ENCODE data around the gene HIC1. TPM values are rescaled to one million over a fixed set of nuclear protein-coding genes. Genes with fewer than 3 reads are reported as not detected.

HIC1 gene
- polyA plus RNA-seq, 1 donor (not counting 4 experiments of a cell fraction or from before 2014, with no cell fraction given): 0.64 TPM

DNA sequence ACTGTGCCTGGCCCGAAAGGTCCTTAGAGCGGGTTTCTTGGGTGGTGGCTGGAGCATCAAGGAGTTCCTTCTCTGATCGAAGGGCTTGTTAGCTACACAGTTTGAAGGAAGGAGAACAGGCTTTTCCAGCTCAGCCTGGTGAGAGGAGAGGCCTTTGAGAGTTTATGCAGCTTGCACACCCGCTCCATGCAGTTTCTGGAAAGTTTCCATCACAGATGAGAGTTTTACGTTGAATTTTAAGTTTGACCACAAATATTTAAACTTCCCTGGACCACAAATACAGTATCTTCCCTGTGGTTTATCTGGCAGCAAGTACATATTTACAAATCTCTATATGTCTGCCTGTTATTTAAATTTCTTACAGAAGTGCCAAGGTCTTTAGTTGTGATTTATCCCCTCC is 56.8 kb downstream of the HIC1 start:
- H3K4me1 ChIP-seq (ENCODE audit: control insufficient read depth, extremely low read depth, insufficient read depth, low read length): no peaks in the 10 kb centered on the region
- no peak for FAIRE-seq
- H3K9ac ChIP-seq (ENCODE audit: control insufficient read depth, extremely low read depth, insufficient read depth, low read length): no peak overlapping the region
- DNase-seq (ENCODE audit: low read depth, low spot score): no peak
- H3K27me3 ChIP-seq (ENCODE audit: control insufficient read depth, extremely low read depth, insufficient read depth, low read length): no peaks in the 10 kb centered on the region
- no peak overlapping the region for H2AFZ ChIP-seq (ENCODE audit: control insufficient read depth, low read length)
- H3K9me3 ChIP-seq (ENCODE audit: control insufficient read depth, low read depth, low read length): no peaks in the 10 kb centered on the region
- H3K4me3 ChIP-seq (ENCODE audit: control insufficient read depth in 2 of 3, extremely low read depth in 1 of 3, insufficient read depth in 2 of 3, low read depth in 1 of 3, low read length in 3 of 3): no peak overlapping the region
- H3K79me2 ChIP-seq (ENCODE audit: control insufficient read depth, insufficient read depth, low read length): no peaks in the 10 kb centered on the region
- H3K27ac ChIP-seq (ENCODE audit: control insufficient read depth, insufficient read depth, low read length): no peak overlapping the region
- peaks cover 3% of the 10 kb centered on the region for H3K9me1 ChIP-seq (ENCODE audit: control insufficient read depth, extremely low read depth, insufficient read depth, low read length)
- dilution Hi-C loops (cut with MboI; ENCODE audit: extremely low pct_ligation_motif_present, low sequenced_read_pairs): no loop called here
- H3K36me3 ChIP-seq (ENCODE audit: control insufficient read depth in 2 of 2, extremely low read depth in 1 of 2, insufficient read depth in 2 of 2, low read length in 2 of 2): no peaks in the 10 kb centered on the region
- TF ChIP-seq CTCF (optimal IDR thresholded peaks at IDR 0.05 in 1 of 3, IDR thresholded peaks at IDR 0.05 in 1 of 3, conservative IDR thresholded peaks at IDR 0.05 in 1 of 3; ENCODE audit: extremely low read depth in 1 of 3, insufficient read depth in 2 of 3, low read length in 3 of 3): no peak
- TF ChIP-seq EZH2 (IDR thresholded peaks at IDR 0.05; ENCODE audit: low read length): no peak
- H3K4me2 ChIP-seq (ENCODE audit: control insufficient read depth, extremely low read depth, insufficient read depth, low read depth, low read length): no peak overlapping the region
- no peaks in the 10 kb centered on the region for H4K20me1 ChIP-seq (ENCODE audit: control insufficient read depth, extremely low read depth, insufficient read depth, low read length)

Small RNAs within 50 kb of the gene (small RNA-seq; reads per million reads assigned to genes)
- 0 reads per million in 3 experiments for gene AC090617.6 (ENCODE audit: insufficient read length in 3 of 3, low read depth in 3 of 3, low replicate concordance in 1 of 3)
- 0 reads per million in 3 experiments for gene AC090617.9 (ENCODE audit: insufficient read length in 3 of 3, low read depth in 3 of 3, low replicate concordance in 1 of 3)
- 1.5 to 81.4 (median 42.2) reads per million in 3 experiments for gene MIR132 (ENCODE audit: insufficient read length in 3 of 3, low read depth in 3 of 3, low replicate concordance in 1 of 3)
- gene MIR212 (ENCODE audit: insufficient read length in 3 of 3, low read depth in 3 of 3, low replicate concordance in 1 of 3): 0.27 to 3.8 (median 3.3) reads per million in 3 experiments
- gene OVCA2 (ENCODE audit: insufficient read length in 3 of 3, low read depth in 3 of 3, low replicate concordance in 1 of 3): 0 reads per million in 3 experiments

Other genes starting within 250 kb of the HIC1 start
- 5.6 to 6.3 TPM (median 5.8 TPM) in 3 replicates for gene SMYD4, start 225.2 kb upstream of the HIC1 start, polyA plus RNA-seq
- gene RPA1, start 225.1 kb upstream of the HIC1 start, polyA plus RNA-seq: 70.5 to 79.7 TPM (median 74.9 TPM) in 3 replicates
- gene RTN4RL1, start 29.8 kb upstream of the HIC1 start, polyA plus RNA-seq: 2.3 to 3.4 TPM (median 2.4 TPM) in 3 replicates
- gene DPH1, start 24.9 kb upstream of the HIC1 start, polyA plus RNA-seq: 18.9 to 28.8 TPM (median 22.6 TPM) in 3 replicates
- 41.2 to 58.1 TPM (median 53.5 TPM) in 3 replicates for gene OVCA2, start 13.1 kb upstream of the HIC1 start, polyA plus RNA-seq
- 3.6 to 6.3 TPM (median 4.0 TPM) in 3 replicates for gene SMG6, start 248.7 kb downstream of the HIC1 start, polyA plus RNA-seq
- 13.1 to 18.7 TPM (median 17.7 TPM) in 3 replicates for gene SRR, start 248.8 kb downstream of the HIC1 start, polyA plus RNA-seq